Hematopoietic multipotent progenitor cell treated with erythropoietin and hydrocortisone succinate and interleukin-3 and kit ligand, for 8 days (in vitro differentiated cells): ENCODE data around the gene FBXL13.
"Not testable (repeated sequence)": the region's sequence is repeated elsewhere in the genome, so short reads cannot be mapped to it uniquely, and the experiment has no call there.

Source experiments
- DNase-seq: peaks from one replicate; pipeline ENCODE4 v3.0.0-alpha.2; 2015

The FBXL13 gene

DNA sequence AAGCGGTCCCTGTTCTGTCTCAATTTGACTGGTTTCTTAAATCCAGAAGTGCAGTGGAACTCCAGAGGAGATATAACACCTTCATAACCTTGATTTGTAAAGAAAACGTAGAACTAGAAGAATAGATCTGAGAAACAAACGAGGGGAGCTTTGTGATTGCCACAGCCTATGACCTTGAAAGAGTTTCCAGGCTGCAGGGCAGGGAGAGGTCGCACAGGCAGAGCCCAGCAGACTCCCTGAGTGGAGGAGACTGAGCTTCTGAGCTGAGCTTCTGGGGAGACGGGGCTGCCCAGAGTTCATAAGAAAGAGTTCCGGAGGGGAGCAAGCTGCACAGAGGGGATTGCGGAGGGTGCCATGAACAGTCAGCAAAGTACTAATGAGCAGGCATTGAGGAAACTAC lies 268.0 kb downstream of the FBXL13 start:
- DNase-seq = no peak

DNA sequence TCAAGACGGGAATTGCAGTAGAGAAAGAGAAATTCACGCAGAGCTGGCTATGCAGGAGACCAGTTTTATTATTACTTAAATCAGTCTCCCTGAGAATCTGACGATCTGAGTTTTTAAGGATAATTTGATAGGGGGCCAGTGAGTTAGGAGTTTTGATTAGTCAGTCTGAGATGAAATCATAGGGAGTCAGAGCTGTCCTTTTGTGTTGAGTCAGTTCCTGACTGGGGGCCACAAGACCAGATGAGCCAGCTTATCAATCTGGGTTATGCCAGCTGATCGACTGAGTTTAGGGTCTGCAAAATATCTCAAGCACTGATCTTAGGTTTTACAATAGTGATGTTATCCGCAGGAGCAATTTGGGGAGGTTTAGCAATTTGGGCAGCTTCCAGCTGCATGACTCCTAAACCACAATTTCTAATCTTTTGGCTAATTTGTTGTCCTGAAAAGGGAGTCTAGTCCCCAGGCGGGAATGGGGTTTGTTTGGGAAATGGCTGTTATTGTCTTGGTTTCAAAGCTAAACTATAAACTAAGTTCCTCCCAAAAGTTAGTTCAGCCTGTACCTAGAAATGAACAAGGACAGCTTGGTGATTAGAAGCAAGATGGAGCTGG lies 278.5 kb downstream of the FBXL13 start:
- not testable (repeated sequence) for DNase-seq

DNA sequence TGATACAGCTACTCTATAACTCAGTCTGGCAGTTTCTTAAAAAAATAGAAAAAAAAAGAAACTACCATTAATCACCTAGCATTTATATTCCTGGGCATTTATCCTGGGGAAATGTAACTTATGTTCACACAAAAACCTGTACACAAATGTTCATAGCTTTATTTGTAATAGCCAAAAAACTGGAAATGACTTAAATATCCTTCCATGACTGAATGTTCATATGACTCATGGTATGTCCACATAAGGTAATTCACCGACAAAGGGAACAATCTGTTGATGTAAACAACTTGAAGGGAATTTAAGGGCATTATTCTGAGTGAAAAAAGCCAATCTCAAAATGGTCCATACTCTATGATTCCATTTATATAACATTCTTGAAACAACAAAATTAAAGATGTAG lies 280.0 kb downstream of the FBXL13 start:
- not testable (repeated sequence) for DNase-seq

DNA sequence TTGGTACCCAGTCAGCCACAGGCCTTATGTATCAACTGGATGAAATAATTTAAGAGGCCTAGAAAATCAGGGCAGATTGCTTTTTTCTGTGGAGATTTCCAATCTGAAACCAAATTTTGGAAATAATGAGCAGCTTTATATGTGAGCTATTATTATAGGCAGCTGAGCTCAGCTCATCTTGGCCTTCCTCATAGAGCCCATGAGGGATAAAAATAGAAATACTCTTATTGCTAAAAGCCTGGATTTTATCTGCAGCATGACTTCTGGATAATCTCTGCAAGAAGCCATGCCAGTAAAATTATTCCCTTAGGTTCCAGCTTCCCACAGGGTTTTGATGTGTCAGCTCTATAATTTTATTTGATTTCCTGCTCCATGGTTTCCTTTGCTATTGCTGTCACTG lies 282.8 kb downstream of the FBXL13 start:
- not testable (repeated sequence) for DNase-seq

DNA sequence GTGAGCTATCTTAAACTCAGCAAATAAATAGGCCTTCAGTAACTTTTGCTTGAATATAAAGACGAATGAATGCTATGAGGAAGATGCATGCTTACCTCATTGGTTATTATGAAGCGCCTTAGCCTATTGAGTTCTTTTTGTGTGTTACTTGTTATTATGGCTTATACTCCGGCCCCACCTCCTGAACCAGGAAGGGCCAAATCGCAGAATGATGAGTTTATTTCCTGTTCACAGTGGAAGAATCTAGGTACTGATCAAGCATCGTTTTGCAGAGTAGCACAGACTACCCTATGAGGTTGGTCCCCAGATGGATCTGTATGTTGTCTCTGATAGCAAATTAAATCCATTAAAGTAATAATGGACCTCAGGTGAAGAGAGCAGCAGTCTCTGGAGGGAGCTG lies 283.2 kb downstream of the FBXL13 start:
- DNase-seq = not testable (repeated sequence)

DNA sequence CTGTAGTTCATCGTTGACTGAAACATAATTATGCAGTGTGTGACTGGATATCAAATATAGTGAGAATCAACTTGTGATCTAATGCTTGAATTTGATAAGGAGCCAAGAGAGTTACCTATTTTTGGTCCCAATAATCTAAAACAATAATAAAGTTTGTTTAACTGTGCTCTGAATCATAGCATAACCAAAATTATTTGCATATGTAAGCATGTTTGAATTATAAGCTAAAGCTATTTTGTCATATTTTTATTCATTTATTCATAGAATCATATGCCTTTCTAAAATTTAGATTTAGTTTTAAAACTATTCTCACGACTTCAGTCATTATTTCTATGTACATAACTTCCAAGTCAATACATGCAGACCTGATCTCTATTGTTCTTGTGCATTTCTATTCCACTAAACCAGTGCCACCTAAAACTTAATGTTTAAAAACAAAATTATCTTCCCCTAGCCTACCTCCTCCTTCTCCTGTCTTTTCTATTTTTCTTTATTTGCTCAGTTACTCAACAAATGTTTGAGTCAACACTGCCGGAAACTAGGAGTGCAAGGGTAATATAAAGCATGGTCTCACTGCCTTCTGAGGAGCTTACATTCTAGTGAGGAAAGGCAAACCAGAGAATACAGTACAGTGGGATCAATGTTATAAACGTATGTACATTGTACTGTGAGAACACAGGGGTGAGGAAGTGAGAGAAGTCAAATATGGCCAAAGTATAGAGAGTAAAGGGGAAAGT lies 284.1 kb downstream of the FBXL13 start:
- not testable (repeated sequence) for DNase-seq

DNA sequence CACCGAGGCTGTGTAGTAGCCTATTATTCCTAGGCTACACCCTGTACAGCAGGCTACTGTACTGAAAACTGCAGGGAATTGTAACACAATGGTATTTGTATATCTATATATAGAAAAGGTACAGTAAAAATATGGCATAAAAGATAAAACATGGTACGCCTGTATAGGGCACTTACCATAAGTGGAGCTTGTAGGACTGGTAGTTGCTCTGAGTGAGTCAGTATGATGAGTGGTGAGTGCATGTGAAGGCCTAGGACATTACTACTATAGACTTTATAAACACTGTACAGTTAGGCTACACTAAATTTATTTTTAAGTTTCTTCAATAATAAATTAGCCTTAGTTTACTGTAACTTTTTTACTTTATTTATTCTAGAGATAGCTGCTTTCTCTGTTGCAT lies 285.8 kb downstream of the FBXL13 start:
- not testable (repeated sequence) for DNase-seq

DNA sequence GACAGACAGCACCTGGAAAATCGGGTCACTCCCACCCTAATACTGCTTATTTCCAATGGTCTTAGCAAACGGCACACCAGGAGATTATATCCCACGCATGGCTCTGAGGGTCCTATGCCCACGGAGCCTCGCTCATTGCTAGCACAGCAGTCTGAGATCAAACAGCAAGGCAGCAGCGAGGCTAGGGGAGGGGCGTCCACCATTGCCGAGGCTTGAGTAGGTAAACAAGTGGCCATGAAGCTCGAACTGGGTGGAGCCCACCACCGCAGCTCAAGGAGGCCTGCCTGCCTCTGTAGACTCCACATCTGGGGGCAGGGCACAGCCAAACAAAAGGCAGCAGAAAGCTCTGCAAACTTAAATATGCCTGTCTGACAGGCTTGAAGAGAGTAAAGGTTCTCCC lies 293.7 kb downstream of the FBXL13 start:
- DNase-seq = not testable (repeated sequence)

DNA sequence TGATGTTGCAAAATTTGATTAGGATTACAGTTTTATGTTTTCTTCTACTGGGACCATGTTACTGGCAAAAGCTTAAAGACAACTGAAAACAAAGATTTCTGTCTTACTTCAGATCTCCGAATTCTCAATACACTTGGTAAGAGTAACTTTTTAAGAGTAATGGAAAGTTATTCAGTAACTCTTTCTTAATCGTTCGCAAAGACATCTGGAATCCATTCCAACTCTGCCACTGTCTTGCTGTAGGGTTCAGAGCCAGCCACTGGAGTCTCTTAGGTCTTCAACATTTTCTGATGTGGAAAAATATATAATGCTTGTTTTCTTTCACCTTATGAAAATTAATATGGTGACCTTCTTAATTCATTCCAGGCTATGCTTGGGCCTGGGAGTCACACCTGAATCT lies 295.9 kb downstream of the FBXL13 start:
- DNase-seq = not testable (repeated sequence)

DNA sequence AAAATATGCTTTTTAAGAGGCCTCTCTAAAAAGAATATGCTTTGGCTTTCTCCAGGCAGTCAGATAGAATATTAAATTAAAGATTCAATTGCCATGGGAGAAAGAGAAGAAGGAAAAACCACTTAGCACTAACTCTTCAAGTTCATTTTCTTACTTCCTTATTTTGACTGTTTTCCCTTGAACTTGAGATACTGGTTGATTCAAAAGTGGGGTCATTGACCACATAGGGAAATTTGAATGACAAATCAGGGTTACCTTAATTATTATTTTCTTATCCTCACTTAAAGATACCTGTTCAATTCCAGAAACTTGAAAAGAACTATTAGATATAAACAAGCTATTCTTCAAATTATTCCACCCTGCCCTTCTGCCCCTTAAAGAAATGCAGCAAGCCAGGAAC lies 298.4 kb downstream of the FBXL13 start:
- DNase-seq = not testable (repeated sequence)

DNA sequence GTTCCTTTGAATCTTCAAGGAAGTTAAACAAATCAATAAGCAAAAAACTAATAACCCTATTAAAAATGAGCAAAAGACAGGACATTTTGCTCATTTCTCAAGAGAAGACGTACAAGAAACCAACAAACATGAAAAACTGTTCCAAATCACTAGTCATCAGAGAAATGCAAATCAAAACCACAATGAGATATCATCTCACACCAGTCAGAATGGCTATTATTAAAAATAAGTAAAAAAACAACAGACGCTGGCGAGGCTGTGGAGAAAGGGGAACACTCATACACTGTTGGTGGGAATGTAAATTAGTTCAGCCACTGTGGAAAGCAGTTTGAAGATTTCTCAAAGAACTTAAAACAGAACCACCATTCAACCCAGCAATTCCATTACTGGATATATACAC lies 304.1 kb downstream of the FBXL13 start:
- DNase-seq = not testable (repeated sequence)

DNA sequence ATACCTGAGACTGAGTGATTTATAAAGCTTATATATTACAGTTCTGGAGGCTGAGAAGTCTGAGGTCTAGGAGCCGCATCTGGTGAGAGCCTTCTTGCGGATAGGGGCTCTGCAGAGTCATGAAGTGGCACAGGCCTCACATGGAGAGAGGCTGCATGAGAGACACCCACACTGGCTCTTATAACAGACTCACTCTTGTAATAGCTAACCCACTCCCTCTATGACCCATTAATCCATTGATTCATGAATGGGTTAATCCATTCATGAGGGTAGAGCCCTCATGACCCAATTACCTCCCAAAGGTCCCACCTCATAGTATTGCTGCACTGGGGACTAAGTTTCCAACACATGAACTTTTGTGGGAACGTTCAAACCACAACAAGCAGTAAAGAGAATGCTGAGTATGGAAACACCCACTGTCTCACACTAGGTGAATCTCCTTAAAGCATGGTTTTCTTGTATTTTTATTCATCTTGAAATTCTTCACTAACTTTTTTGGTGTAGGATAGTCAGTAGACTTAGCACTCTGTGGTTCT lies 304.9 kb downstream of the FBXL13 start:
- not testable (repeated sequence) for DNase-seq

DNA sequence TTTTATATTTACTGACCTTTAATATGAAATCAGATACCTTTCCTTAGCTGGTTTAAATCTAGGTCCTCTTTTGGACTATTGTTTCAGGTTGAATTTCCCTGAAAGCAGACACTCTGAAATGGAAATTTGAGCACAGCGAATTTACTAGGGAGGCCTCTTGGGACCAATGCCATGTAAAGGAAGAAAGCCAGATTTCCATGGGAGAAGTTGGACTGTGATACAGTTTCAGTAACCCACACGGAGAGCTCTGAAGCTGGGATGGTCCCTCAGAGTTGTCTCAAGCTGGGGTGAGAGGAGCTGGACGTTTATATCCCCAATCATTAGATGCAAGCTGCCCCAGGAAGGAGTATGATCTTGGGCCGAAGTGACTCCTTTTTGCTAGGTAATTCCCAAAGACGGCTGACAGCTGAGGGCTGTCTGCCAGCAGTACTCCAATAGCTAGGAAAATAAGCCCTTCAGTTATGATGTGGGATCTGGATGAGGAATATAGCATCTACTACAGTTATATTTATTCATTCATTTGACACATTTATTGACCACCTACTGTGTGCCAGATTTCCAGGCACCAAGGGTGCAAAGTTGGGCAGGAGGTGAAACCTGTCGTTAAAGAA lies 311.2 kb downstream of the FBXL13 start:
- not testable (repeated sequence) for DNase-seq
